Fibroblast of pulmonary artery (primary cell): ENCODE measurements around the gene NLGN2.

Experiments
- DNase-seq: peaks from one replicate; pipeline ENCODE4 v3.0.0-alpha.2; 2010; ENCODE audit warnings: low read depth
- H3K4me3 ChIP-seq: replicated peaks from 2 replicates; pipeline ENCODE4 v1.5.1; 2011; ENCODE audit warnings: low read depth, mild to moderate bottlenecking, control low read depth, low read length, moderate library complexity
- CTCF ChIP-seq: IDR thresholded peaks from 2 replicates; pipeline ENCODE4 v1.5.1; 2011; ENCODE audit warnings: mild to moderate bottlenecking, control low read depth, low read length, inconsistent platforms; ENCODE audit errors: missing control alignments

The NLGN2 gene

GRCh38 chr17:7408863-7409262, 1.2 kb downstream of the NLGN2 start:
- no peak overlapping the region for H3K4me3 ChIP-seq
- DNase-seq = no peak
- no peak for TF ChIP-seq CTCF

- no peak overlapping the region for H3K4me3 ChIP-seq
- TF ChIP-seq CTCF = no peak
- DNase-seq = no peak
Measured at GRCh38 chr17:7409716-7410115, 2.1 kb downstream of the NLGN2 start.

GRCh38 chr17:7410634-7411426, 3.2 kb downstream of the NLGN2 start:
- DNase-seq = no peak
- no peak overlapping the region for H3K4me3 ChIP-seq
- TF ChIP-seq CTCF = no peak

- no peak for TF ChIP-seq CTCF
- DNase-seq = no peak
- H3K4me3 ChIP-seq = no peak overlapping the region
Measured at GRCh38 chr17:7411427-7411750, 3.7 kb downstream of the NLGN2 start.

GRCh38 chr17:7413346-7413985, 5.8 kb downstream of the NLGN2 start:
- no peak for TF ChIP-seq CTCF
- no peak overlapping the region for H3K4me3 ChIP-seq
- peak; percentile 43 for DNase-seq

- H3K4me3 ChIP-seq = no peak overlapping the region
- no peak for TF ChIP-seq CTCF
- DNase-seq = no peak
Measured at GRCh38 chr17:7414837-7415236, 7.2 kb downstream of the NLGN2 start.

- TF ChIP-seq CTCF = no peak
- DNase-seq = no peak
- H3K4me3 ChIP-seq = no peak overlapping the region
Measured at GRCh38 chr17:7415784-7416183, 8.1 kb downstream of the NLGN2 start.
